Prostate gland (tissue), 2 donors: Measurements from ENCODE around the gene DACH1.

Experiments
- CTCF ChIP-seq, 4 experiments: fragments of 200-600 bp in 2 of 4; fragments of 450-650 bp in 2 of 4; sonication (generic) in 2 of 4; IDR thresholded peaks; 1 replicate in 3 of 4; 2 replicates in 1 of 4; pipeline ENCODE4 v1.5.1; 2016 to 2019; ENCODE audit warnings: antibody characterized with exemption in 4 of 4, mild to moderate bottlenecking in 2 of 4, moderate library complexity in 2 of 4
- POLR2A ChIP-seq: fragments of 450-650 bp; IDR thresholded peaks from one replicate; pipeline ENCODE4 v1.6.1; 2016; ENCODE audit warnings: antibody characterized with exemption, mild to moderate bottlenecking
- POLR2AphosphoS5 ChIP-seq: sonication (generic); formaldehyde crosslinking; IDR thresholded peaks from one replicate; pipeline ENCODE4 v1.6.1; 2017; ENCODE audit warnings: antibody characterized with exemption

- TF ChIP-seq POLR2A (no peak), CTCF (IDR thresholded peaks at IDR 0.05) (no peak), POLR2AphosphoS5 (no peak)
These were observed 52.1 kb downstream of the DACH1 start for GRCh38 chr13:71814806-71815360.
